ENCODE data around the gene VMP1.
A peak's percentile ranks its signal among the peaks of the same experiment; 100 is the strongest.

VMP1 gene

DNA sequence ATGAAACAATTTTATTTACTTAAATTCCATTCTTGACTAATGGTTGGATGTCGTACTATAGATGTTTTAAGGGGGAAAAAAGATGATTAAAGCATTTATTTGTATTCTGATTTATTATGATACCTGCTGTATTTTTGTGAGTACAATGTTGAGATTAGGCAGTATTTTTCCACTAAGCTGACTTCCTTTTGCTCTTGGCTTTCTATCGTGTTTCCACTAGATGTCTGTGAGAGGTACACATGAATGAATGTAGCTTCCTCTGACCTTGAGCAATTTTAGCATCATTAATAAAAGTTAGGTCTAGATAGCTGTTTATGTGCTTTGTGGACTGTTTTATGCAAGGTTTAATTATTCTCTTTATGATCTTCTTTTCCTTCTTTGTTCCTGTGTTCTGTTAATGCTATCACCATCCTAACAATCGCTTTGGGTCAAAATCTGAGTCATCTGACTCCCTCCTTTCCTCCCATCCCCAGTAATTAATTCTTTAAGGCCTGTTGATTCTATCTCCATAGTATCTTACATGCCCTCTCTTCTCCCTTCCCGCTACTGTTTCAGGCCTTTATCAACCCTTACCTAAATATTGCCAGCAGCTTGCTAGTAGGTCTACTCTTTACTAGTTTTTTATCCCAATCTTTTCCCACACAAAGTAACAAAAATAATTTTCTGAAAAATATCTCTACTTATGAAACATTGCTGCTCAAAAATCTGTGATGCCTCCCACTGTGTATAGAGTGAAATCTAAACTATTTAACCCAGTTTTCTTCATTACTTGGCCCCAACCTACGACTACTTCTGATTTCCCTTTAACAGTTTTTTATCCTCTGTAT, 76.0 kb downstream of the VMP1 start:
- DNase-seq: no peak
- Histone ChIP-seq H3K4me2 (ENCODE audit: insufficient read depth, low read length) (no peak overlapping the region), H3K36me3 (ENCODE audit: insufficient read depth, low read length) (no peaks in the 10 kb centered on the region), H3K9ac (ENCODE audit: low read depth, low read length) (no peak overlapping the region; the same call in 1 of the 2 replicates), H3K4me1 (ENCODE audit: insufficient read depth, low read length) (peaks cover 61% of the 10 kb centered on the region), H3K79me2 (ENCODE audit: insufficient read depth, low read length) (peaks cover 6% of the 10 kb centered on the region), H3K9me3 (ENCODE audit: insufficient read depth, low read length, severe bottlenecking) (no peaks in the 10 kb centered on the region), H2AFZ (ENCODE audit: low read depth, low read length) (no peak overlapping the region), H3K27ac (ENCODE audit: low read length) (peak overlapping the region; percentile 64), H3K27me3 (ENCODE audit: insufficient read depth, low read length, poor library complexity) (no peaks in the 10 kb centered on the region), H3K4me3 (ENCODE audit: low read depth in 1 of 2, low read length in 2 of 2) (no peak overlapping the region), H4K20me1 (ENCODE audit: insufficient read depth, low read length) (no peaks in the 10 kb centered on the region)
- no peak for ATAC-seq (ENCODE audit: insufficient read depth, low read depth)
- TF ChIP-seq, protein P1, sequence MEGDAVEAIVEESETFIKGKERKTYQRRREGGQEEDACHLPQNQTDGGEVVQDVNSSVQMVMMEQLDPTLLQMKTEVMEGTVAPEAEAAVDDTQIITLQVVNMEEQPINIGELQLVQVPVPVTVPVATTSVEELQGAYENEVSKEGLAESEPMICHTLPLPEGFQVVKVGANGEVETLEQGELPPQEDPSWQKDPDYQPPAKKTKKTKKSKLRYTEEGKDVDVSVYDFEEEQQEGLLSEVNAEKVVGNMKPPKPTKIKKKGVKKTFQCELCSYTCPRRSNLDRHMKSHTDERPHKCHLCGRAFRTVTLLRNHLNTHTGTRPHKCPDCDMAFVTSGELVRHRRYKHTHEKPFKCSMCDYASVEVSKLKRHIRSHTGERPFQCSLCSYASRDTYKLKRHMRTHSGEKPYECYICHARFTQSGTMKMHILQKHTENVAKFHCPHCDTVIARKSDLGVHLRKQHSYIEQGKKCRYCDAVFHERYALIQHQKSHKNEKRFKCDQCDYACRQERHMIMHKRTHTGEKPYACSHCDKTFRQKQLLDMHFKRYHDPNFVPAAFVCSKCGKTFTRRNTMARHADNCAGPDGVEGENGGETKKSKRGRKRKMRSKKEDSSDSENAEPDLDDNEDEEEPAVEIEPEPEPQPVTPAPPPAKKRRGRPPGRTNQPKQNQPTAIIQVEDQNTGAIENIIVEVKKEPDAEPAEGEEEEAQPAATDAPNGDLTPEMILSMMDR (IDR thresholded peaks at IDR 0.05; ENCODE audit: borderline replicate concordance, extremely low read depth, low read length, poor library complexity, severe bottlenecking): no peak
- TF ChIP-seq EZH2 (IDR thresholded peaks at IDR 0.05; ENCODE audit: borderline replicate concordance, low read depth, low read length, severe bottlenecking): no peak

DNA sequence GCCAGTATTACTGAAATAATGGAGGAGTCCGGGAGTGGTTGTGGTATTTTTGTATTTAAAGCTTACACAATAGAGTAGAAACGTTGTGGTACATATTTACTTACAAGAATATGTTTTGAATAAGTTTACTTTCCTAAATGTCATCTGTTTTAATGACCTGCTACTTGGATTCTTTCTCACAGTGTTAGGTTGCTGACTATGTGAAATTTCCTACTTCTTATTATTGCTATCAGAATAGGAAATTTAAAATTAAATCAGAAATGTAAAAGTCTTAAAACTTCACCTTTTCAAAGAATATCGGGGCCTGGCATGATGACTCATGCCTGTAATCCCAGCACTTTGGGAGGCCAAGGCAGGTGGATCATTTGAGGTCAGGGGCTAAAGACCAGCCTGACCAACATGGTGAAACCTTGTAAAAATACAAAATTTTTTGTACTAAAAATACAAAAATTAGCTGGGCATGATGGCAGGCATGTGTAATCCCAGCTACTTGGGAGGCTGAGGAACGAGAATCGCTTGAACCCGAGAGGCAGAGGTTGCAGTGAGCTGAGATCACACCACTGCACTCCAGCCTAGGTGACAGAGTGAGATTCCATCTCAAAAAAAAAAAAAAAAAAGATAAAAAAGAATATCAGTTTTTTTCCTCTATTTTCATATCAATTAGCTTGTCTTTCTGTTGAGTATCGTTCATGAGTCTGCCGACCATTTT, 77.8 kb downstream of the VMP1 start:
- Histone ChIP-seq H3K4me1 (ENCODE audit: insufficient read depth, low read length) (peaks cover 61% of the 10 kb centered on the region), H4K20me1 (ENCODE audit: insufficient read depth, low read length) (no peaks in the 10 kb centered on the region), H3K9ac (ENCODE audit: low read depth, low read length) (peak overlapping the region; percentile 62; the same call in 1 of the 2 replicates), H3K79me2 (ENCODE audit: insufficient read depth, low read length) (peaks cover 6% of the 10 kb centered on the region), H3K27ac (ENCODE audit: low read length) (peak overlapping the region; percentile 90; the same call in 1 of the 2 replicates), H3K4me2 (ENCODE audit: insufficient read depth, low read length) (peak overlapping the region; percentile 67; the same call in 1 of the 2 replicates), H2AFZ (ENCODE audit: low read depth, low read length) (no peak overlapping the region), H3K36me3 (ENCODE audit: insufficient read depth, low read length) (no peaks in the 10 kb centered on the region), H3K27me3 (ENCODE audit: insufficient read depth, low read length, poor library complexity) (no peaks in the 10 kb centered on the region), H3K9me3 (ENCODE audit: insufficient read depth, low read length, severe bottlenecking) (no peaks in the 10 kb centered on the region), H3K4me3 (ENCODE audit: low read depth in 1 of 2, low read length in 2 of 2) (no peak overlapping the region)
- TF ChIP-seq EZH2 (IDR thresholded peaks at IDR 0.05; ENCODE audit: borderline replicate concordance, low read depth, low read length, severe bottlenecking): no peak
- TF ChIP-seq, protein P1 (IDR thresholded peaks at IDR 0.05; ENCODE audit: borderline replicate concordance, extremely low read depth, low read length, poor library complexity, severe bottlenecking): no peak
- ATAC-seq (ENCODE audit: insufficient read depth, low read depth) (no peak), DNase-seq (no peak)

DNA sequence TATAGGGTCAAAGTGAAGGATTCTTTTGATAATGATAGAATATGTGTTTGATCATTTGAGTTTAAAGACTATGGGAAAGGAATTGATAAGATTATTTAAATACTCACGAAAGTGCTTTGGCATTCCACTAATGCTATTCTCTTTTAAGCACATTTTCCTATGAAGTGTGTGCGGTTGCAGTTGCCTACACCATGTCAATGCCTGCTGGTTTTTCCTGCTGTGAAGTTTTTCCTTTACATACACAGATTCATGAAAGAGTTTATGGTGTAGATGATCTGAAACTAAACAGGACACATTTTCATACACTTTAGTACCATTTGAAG, 78.7 kb downstream of the VMP1 start:
- Histone ChIP-seq H3K36me3 (ENCODE audit: insufficient read depth, low read length) (no peaks in the 10 kb centered on the region), H3K27me3 (ENCODE audit: insufficient read depth, low read length, poor library complexity) (no peaks in the 10 kb centered on the region), H3K4me3 (ENCODE audit: low read depth in 1 of 2, low read length in 2 of 2) (peak overlapping the region in 1 of 2 experiments; percentile 43; a peak in 2 of 4 replicates), H3K79me2 (ENCODE audit: insufficient read depth, low read length) (peaks cover 6% of the 10 kb centered on the region), H3K27ac (ENCODE audit: low read length) (peak overlapping the region; percentile 90), H3K4me1 (ENCODE audit: insufficient read depth, low read length) (peaks cover 61% of the 10 kb centered on the region), H3K9me3 (ENCODE audit: insufficient read depth, low read length, severe bottlenecking) (no peaks in the 10 kb centered on the region), H3K4me2 (ENCODE audit: insufficient read depth, low read length) (peak overlapping the region; percentile 67), H2AFZ (ENCODE audit: low read depth, low read length) (peak overlapping the region; percentile 53), H4K20me1 (ENCODE audit: insufficient read depth, low read length) (no peaks in the 10 kb centered on the region), H3K9ac (ENCODE audit: low read depth, low read length) (peak overlapping the region; percentile 62)
- TF ChIP-seq EZH2 (IDR thresholded peaks at IDR 0.05; ENCODE audit: borderline replicate concordance, low read depth, low read length, severe bottlenecking): no peak
- TF ChIP-seq, protein P1 (IDR thresholded peaks at IDR 0.05; ENCODE audit: borderline replicate concordance, extremely low read depth, low read length, poor library complexity, severe bottlenecking): no peak
- DNase-seq (no peak), ATAC-seq (ENCODE audit: insufficient read depth, low read depth) (no peak)
